Measurements from ENCODE around the gene KARS1. TPM values are rescaled to one million over a fixed set of nuclear protein-coding genes. Genes with fewer than 3 reads are reported as not detected.
"Not testable (repeated sequence)": the region's sequence is repeated elsewhere in the genome, so short reads cannot be mapped to it uniquely, and the experiment has no call there.

Gene KARS1
- total RNA-seq, 1 experiment from 2014 or later: 292 TPM

DNA sequence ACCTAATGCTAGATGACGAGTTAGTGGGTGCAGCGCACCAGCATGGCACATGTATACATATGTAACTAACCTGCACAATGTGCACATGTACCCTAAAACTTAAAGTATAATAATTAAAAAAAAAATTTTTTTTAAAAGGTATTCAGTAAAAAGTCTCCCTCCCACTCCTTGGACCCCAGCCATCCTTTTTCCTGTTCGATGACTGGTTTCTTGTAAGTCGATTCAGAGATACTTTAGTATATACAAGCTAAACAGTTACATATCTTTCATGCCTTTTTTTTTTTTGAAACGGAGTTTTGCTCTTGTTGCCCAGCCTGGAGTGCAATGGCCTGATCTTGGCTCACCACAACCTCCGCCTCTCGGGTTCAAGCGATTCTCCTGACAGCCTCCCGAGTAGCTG is 55.5 kb downstream of the KARS1 start:
- DNase-seq (ENCODE audit: low spot score); in situ Hi-C loops (cut with HindIII; ENCODE audit: low sequenced_read_pairs): not testable (repeated sequence)

DNA sequence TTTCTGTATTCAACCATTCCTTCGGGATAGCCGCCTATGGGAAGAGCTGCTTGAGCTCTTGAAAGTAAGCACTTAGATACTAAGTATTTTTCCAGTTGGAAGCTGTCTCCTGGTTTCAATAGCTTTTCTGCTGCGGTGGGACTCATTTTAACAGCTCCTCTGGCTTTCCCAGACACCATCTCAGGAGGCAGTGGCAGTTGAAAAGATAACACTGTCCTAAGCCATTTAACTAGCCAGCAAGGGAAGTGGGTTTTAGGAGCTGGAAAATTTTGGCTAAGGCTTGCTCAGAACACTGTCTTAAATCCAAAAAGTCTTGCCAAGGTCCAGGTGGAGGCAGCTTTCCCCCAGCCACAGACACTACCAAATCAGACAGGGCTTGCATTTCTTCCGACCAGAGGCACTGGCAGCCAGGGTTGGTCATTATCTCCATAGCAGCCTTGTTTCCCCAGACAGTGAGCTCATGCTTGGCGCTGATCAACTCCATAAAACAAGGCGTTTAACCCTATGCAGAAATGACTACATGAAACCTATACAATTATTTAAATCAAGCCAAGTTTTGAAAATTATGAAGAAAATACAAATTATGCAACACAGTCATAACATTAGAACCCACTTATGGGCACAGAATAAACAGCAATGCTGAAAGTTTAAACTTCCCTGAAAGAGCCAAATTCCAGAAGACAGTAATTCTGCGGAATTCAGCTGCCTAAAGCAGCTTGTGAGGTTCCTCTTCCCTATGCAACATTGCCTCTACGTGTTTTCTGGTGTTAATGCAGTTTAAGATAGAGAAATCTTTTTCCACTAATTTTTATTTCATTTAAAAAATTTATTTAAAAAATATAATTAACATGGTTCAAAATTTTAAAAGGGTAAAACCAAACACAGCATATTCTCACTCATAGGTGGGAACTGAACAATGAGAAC is 56.3 kb downstream of the KARS1 start:
- in situ Hi-C loops (cut with HindIII; ENCODE audit: low sequenced_read_pairs): no loop called here
- no peak for DNase-seq (ENCODE audit: low spot score)

DNA sequence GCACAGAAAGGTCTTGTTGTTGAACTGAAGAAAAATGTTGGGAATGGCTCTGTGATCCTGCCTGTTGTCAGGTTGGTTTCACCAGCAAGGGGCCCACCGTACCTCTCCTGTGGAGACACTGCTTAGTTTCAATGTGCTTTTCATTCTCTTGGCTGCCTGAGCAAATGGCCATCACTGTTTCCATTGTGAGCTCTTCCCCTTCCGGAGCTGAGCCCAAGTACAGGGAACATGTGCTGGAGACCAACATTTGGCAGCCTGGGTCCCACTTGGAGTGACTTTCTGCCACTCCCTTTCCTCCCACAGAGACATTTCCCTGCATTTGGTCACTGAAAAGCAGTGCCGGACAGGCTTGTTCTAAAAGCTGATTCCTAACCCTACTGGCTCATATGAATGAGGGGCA is 58.2 kb downstream of the KARS1 start:
- in situ Hi-C loops (cut with HindIII; ENCODE audit: low sequenced_read_pairs): no loop called here
- DNase-seq (ENCODE audit: low spot score): no peak

DNA sequence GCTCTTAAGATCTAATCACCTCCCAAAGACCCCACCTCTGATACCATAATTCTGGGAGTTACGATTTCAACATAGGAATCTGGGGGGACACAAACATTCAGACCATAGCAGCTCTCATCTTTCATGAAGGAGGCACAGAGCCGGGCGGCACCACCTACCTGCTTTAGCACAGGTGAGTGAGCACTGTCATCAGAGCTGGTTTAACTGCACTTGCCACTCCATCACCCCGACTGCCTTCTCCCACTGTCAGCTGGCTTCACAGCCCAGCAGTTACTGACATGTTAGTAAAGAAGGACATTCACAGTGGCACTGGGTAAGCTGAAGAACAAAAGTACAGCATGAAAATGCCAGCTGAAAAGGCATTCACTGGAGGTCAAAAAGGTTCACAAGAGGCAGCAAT is 58.7 kb downstream of the KARS1 start:
- no peak for DNase-seq (ENCODE audit: low spot score)
- in situ Hi-C loops (cut with HindIII; ENCODE audit: low sequenced_read_pairs): no loop called here

DNA sequence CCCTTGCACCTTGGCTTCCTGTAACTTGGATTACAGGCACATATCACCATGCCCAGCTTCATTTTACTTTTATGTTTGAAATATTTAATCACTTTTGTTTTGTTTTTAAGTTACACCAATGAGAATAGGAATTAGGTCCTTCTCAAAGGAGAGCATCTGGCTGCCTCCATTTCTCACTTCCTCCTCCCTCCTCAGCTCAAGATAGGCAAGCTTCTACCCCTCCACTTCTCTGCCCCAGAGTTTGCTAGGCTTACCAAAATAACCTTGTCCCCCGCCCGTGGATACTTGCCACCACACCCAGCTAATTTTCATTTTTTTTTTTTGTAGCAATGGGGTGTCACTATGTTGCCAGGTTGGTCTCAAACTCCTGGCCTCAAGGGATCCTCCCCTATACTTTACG is 63.4 kb downstream of the KARS1 start:
- in situ Hi-C loops (cut with HindIII; ENCODE audit: low sequenced_read_pairs): no loop called here
- no peak for DNase-seq (ENCODE audit: low spot score)

DNA sequence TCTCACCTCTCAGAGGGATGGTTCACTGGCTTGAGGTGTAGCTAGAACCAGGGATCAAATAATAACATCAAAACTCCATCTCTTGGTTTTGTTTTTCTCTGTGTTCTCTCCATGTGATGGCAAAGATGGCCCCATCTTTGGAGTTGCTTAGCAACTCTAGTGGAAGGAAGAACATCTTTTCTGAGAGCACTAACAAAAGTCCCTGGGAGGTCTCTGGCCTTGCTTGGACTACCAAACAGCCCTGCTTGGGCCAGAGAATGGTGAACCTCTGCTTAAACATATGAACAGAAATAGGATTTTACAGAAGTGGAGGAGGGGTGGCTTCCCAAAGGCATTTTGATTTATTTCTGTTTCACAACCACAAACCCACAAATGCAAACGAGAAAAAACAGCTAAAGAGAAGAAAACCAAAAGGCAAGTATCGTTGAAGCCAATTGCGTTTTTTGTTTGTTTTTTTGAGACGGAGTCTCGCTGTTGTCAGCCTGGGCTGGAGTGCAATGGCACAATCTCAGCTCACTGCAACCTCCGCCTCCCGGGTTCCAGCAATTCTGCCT is 68.1 kb downstream of the KARS1 start:
- DNase-seq (ENCODE audit: low spot score): no peak
- in situ Hi-C loops (cut with HindIII; ENCODE audit: low sequenced_read_pairs): no loop called here

DNA sequence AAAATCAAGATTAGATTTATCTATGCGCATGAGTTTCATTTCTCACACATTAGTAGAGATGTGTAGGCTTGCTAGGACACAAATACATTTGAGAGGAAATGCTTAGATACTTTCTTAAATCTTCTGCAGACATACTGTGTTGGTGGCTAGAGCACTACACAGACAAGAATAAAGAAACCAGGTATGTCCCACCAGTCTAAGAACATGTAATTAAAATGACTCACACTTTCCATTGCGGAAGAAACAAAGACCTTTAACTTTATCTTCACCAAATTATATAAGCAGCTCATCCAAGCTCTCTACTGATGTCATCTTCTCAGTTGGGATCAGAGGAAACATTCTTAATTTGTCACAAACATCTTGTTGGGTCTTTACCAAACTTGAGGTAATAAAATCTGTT is 68.7 kb downstream of the KARS1 start:
- DNase-seq (ENCODE audit: low spot score): no peak
- in situ Hi-C loops (cut with HindIII; ENCODE audit: low sequenced_read_pairs): no loop called here

DNA sequence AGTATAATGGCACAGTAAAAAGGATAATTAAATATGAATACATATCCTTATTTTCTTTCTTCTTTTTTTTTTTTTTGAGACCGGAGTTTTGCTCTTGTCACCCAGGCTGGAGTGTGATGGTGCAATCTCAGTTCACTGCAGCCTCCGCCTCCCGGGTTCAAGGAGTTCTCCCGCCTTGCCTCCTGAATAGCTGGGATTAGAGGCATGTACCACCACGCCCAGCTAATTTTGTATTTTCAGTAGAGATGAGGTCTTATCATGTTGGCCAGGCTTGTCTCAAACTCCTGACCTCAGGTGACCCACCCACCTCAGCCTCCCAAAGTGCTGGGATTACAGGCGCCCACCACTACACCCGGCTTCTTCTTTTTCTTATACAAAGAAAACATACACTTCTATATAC is 69.3 kb downstream of the KARS1 start:
- in situ Hi-C loops (cut with HindIII; ENCODE audit: low sequenced_read_pairs): no loop called here
- DNase-seq (ENCODE audit: low spot score): no peak

Other genes with a start within 250 kb of the KARS1 start
- 58.3 and 63.1 TPM in 2 replicates for gene CFDP1, start 214.2 kb downstream of the KARS1 start, total RNA-seq (2014; rRNA removed; shearing (Covaris generic))
- 33.0 and 47.7 TPM in 2 replicates for gene TMEM170A, start 183.0 kb downstream of the KARS1 start, total RNA-seq (2014; rRNA removed; shearing (Covaris generic))
- 0.31 TPM in 1 of 2 replicates, not detected in the other for gene CHST6, start 152.2 kb downstream of the KARS1 start, total RNA-seq (2014; rRNA removed; shearing (Covaris generic))
- 0.12 TPM in 1 of 2 replicates, not detected in the other for gene CHST5, start 111.6 kb downstream of the KARS1 start, total RNA-seq (2014; rRNA removed; shearing (Covaris generic))
- gene TMEM231, start 91.4 kb downstream of the KARS1 start, total RNA-seq (2014; rRNA removed; shearing (Covaris generic)): 24.2 and 46.1 TPM in 2 replicates
- gene GABARAPL2, start 81.3 kb downstream of the KARS1 start, total RNA-seq (2014; rRNA removed; shearing (Covaris generic)): 18.9 and 20.1 TPM in 2 replicates
- 24.2 and 25.1 TPM in 2 replicates for gene ADAT1, start 24.4 kb downstream of the KARS1 start, total RNA-seq (2014; rRNA removed; shearing (Covaris generic))
- 23.8 and 34.3 TPM in 2 replicates for gene TERF2IP, start 108 bp upstream of the KARS1 start, total RNA-seq (2014; rRNA removed; shearing (Covaris generic))
- gene CPHXL2, start 29.3 kb upstream of the KARS1 start, total RNA-seq (2014; rRNA removed; shearing (Covaris generic)): not detected in 2 replicates
- gene DUXB, start 53.8 kb upstream of the KARS1 start, total RNA-seq (2014; rRNA removed; shearing (Covaris generic)): not detected in 2 replicates
- not detected in 2 replicates for gene CPHXL, start 78.8 kb upstream of the KARS1 start, total RNA-seq (2014; rRNA removed; shearing (Covaris generic))

Measured in G401 (cell line).